Neural cell (in vitro differentiated cells): ENCODE data around the gene PPM1D. TPM values are rescaled to one million over a fixed set of nuclear protein-coding genes. Genes with fewer than 3 reads are reported as not detected.

Experiments used
- H2AFZ ChIP-seq: fragments of 200-600, 300-800 bp; sonication (generic), shearing (Covaris generic); 2 replicates; pipeline ENCODE4 v1.6.0; 2014; ENCODE audit warnings: low read depth, mild to moderate bottlenecking, antibody characterized with exemption, low read length, moderate library complexity
- H3F3A ChIP-seq: fragments of 200-600 bp; shearing (Covaris generic); 2 replicates; pipeline ENCODE4 v1.6.1; 2016; ENCODE audit warnings: mild to moderate bottlenecking, moderate library complexity, mixed read lengths, antibody characterized with exemption, low read length; ENCODE audit not compliant: insufficient read depth, poor library complexity, severe bottlenecking
- H3K27ac ChIP-seq: fragments of 200-600, 300-800 bp; sonication (generic), shearing (Covaris generic); 2 replicates; pipeline ENCODE4 v1.5.1; 2014; ENCODE audit warnings: mild to moderate bottlenecking, low read length, moderate library complexity
- H3K27me3 ChIP-seq: fragments of 300-800, 200-600 bp; sonication (generic), shearing (Covaris generic); 2 replicates; pipeline ENCODE4 v1.6.0; 2014; ENCODE audit warnings: mild to moderate bottlenecking, low read depth, low read length, moderate library complexity; ENCODE audit not compliant: insufficient read depth
- H3K36me3 ChIP-seq: fragments of 300-800, 200-600 bp; sonication (generic), shearing (Covaris generic); 2 replicates; pipeline ENCODE4 v1.5.1; 2014; ENCODE audit warnings: mild to moderate bottlenecking, antibody characterized with exemption, low read length, moderate library complexity; ENCODE audit not compliant: insufficient read depth
- H3K4me2 ChIP-seq: fragments of 300-800, 200-600 bp; sonication (generic), shearing (Covaris generic); 2 replicates; pipeline ENCODE4 v1.6.0; 2014; ENCODE audit warnings: mild to moderate bottlenecking, low read length
- H3K4me3 ChIP-seq: fragments of 300-800, 200-600 bp; sonication (generic), shearing (Covaris generic); 2 replicates; pipeline ENCODE4 v1.5.1; 2014; ENCODE audit warnings: mild to moderate bottlenecking, low read length, moderate library complexity
- H3K79me2 ChIP-seq: fragments of 200-600 bp; shearing (Covaris generic); replicated peaks from 2 replicates; pipeline ENCODE4 v1.6.0; 2014; ENCODE audit warnings: mild to moderate bottlenecking, low read length, moderate library complexity; ENCODE audit not compliant: insufficient read depth
- H3K9ac ChIP-seq: fragments of 300-800, 200-600 bp; sonication (generic), shearing (Covaris generic); 2 replicates; pipeline ENCODE4 v1.6.1; 2016; ENCODE audit warnings: mild to moderate bottlenecking, low read length, mixed read lengths
- H3K9me2 ChIP-seq: fragments of 200-600 bp; shearing (Covaris generic); 2 replicates; pipeline ENCODE4 v1.6.1; 2016; ENCODE audit warnings: mild to moderate bottlenecking, low read length, mixed read lengths; ENCODE audit not compliant: insufficient read depth
- H3K9me3 ChIP-seq: fragments of 200-600, 300-800 bp; sonication (generic), shearing (Covaris generic); 2 replicates; pipeline ENCODE4 v1.6.1; 2016; ENCODE audit warnings: mild to moderate bottlenecking, mixed run types, low read length, moderate library complexity, mixed read lengths
- H4K20me1 ChIP-seq: fragments of 200-600 bp; shearing (Covaris generic); 2 replicates; pipeline ENCODE4 v1.6.1; 2016; ENCODE audit warnings: mild to moderate bottlenecking, mixed run types; ENCODE audit not compliant: insufficient read depth
- EP300 ChIP-seq: fragments of 450-650 bp; conservative IDR thresholded peaks from 2 replicates; pipeline ENCODE4 v1.6.1; 2014; ENCODE audit warnings: antibody characterized with exemption, mild to moderate bottlenecking, moderate library complexity; ENCODE audit not compliant: poor library complexity, severe bottlenecking
- EZH2 ChIP-seq: fragments of 200-600, 300-800 bp; shearing (Covaris generic), sonication (generic); IDR thresholded peaks from 2 replicates; pipeline ENCODE4 v1.6.1; 2014; ENCODE audit warnings: antibody characterized with exemption, low read length, borderline replicate concordance, mild to moderate bottlenecking; ENCODE audit not compliant: insufficient read depth, poor library complexity, severe bottlenecking
- MXI1 ChIP-seq: fragments of 450-650 bp; conservative IDR thresholded peaks from 2 replicates; pipeline ENCODE4 v1.6.1; 2014; ENCODE audit warnings: antibody characterized with exemption, mild to moderate bottlenecking; ENCODE audit not compliant: poor library complexity, severe bottlenecking
- POLR2AphosphoS5 ChIP-seq: IDR thresholded peaks from 2 replicates; pipeline ENCODE4 v1.6.1; 2012
- RAD21 ChIP-seq: fragments of 450-650 bp; conservative IDR thresholded peaks from 2 replicates; pipeline ENCODE4 v1.6.1; 2014; ENCODE audit warnings: antibody characterized with exemption, mild to moderate bottlenecking, moderate library complexity
- REST ChIP-seq: IDR thresholded peaks from 2 replicates; pipeline ENCODE4 v1.6.1; 2012; ENCODE audit warnings: borderline replicate concordance
- SMC3 ChIP-seq: fragments of 450-650 bp; conservative IDR thresholded peaks from 2 replicates; pipeline ENCODE4 v1.6.1; 2014; ENCODE audit warnings: antibody characterized with exemption, mild to moderate bottlenecking, moderate library complexity; ENCODE audit not compliant: poor library complexity
- TAF1 ChIP-seq: IDR thresholded peaks from 2 replicates; pipeline ENCODE4 v1.6.1; 2012; ENCODE audit warnings: low read depth
- polyA plus RNA-seq: library from polyadenylated mRNA; depleted of rRNA; stranded (reverse); fragments of >200 nt; gene quantifications from 2 replicates; pipeline ENCODE4 v1.2.3, GENCODE V29; 2014
- TF ChIP-seq, protein P1 (sequence below): fragments of 450-650 bp; IDR thresholded peaks from 2 replicates; pipeline ENCODE4 v1.5.1; 2014; ENCODE audit warnings: antibody characterized with exemption, mild to moderate bottlenecking, moderate library complexity; ENCODE audit not compliant: poor library complexity, severe bottlenecking

The PPM1D gene
- polyA plus RNA-seq, 1 donor from 2014 or later, result 14.7 TPM

GRCh38 chr17:60652454-60653247, 52.7 kb downstream of the PPM1D start:
- H3K4me3 ChIP-seq, result no peak overlapping the region
- no peak overlapping the region for H2AFZ ChIP-seq
- H3K36me3 ChIP-seq, result no peaks in the 10 kb centered on the region
- no peaks in the 10 kb centered on the region for H3K9me3 ChIP-seq
- TF ChIP-seq SMC3 (no peak), REST (no peak), MXI1 (no peak), TAF1 (no peak), EP300 (no peak), EZH2 (no peak), RAD21 (no peak), POLR2AphosphoS5 (no peak)
- TF ChIP-seq, protein P1, sequence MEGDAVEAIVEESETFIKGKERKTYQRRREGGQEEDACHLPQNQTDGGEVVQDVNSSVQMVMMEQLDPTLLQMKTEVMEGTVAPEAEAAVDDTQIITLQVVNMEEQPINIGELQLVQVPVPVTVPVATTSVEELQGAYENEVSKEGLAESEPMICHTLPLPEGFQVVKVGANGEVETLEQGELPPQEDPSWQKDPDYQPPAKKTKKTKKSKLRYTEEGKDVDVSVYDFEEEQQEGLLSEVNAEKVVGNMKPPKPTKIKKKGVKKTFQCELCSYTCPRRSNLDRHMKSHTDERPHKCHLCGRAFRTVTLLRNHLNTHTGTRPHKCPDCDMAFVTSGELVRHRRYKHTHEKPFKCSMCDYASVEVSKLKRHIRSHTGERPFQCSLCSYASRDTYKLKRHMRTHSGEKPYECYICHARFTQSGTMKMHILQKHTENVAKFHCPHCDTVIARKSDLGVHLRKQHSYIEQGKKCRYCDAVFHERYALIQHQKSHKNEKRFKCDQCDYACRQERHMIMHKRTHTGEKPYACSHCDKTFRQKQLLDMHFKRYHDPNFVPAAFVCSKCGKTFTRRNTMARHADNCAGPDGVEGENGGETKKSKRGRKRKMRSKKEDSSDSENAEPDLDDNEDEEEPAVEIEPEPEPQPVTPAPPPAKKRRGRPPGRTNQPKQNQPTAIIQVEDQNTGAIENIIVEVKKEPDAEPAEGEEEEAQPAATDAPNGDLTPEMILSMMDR, result no peak
- H3K4me2 ChIP-seq, result no peak overlapping the region
- H3K27ac ChIP-seq, result no peak overlapping the region
- no peaks in the 10 kb centered on the region for H4K20me1 ChIP-seq
- no peaks in the 10 kb centered on the region for H3K9me2 ChIP-seq
- no peaks in the 10 kb centered on the region for H3F3A ChIP-seq
- no peak overlapping the region for H3K9ac ChIP-seq
- peaks cover 11% of the 10 kb centered on the region for H3K79me2 ChIP-seq
- no peaks in the 10 kb centered on the region for H3K27me3 ChIP-seq

DNA sequence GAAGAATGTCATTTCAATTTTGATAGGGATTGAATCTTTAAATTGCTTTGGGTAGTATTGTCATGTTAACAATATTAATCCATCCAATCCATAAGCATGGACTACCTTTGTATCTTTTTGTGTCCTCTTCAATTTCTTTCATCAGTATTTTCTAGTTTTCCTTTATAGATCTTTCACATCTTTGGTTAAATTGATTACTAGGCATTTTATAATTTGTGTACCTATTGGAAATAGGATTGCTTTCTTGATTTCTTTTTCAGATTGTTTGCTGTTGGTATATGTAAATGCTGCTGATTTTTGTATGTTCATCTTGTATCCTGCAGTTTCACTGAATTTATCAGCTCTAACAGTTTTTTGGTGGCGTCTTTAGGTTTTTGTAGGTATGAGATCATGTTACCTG, 53.6 kb downstream of the PPM1D start:
- Histone ChIP-seq H4K20me1 (no peaks in the 10 kb centered on the region), H3K27ac (no peak overlapping the region), H3K27me3 (no peaks in the 10 kb centered on the region), H3K9me2 (no peaks in the 10 kb centered on the region), H3K4me3 (no peak overlapping the region), H3K9ac (no peak overlapping the region), H3F3A (no peaks in the 10 kb centered on the region), H3K36me3 (no peaks in the 10 kb centered on the region), H3K9me3 (no peaks in the 10 kb centered on the region), H3K79me2 (peaks cover 11% of the 10 kb centered on the region), H2AFZ (no peak overlapping the region), H3K4me2 (no peak overlapping the region)
- TF ChIP-seq EZH2 (no peak), REST (no peak), RAD21 (no peak), SMC3 (no peak)
- TF ChIP-seq, protein P1, result no peak
